A549 (cell line): Measurements from ENCODE around the gene KAT2B.

Experiments used
- CEBPB ChIP-seq, 2 experiments: fragments of >200 bp in 1 of 2; sonication (Bioruptor Twin) in 1 of 2; formaldehyde crosslinking in 1 of 2; IDR thresholded peaks; 2 replicates each; pipeline ENCODE4 v1.6.1; 2012 to 2016
- EP300 ChIP-seq, 2 experiments: fragments of >200 bp; sonication (Bioruptor Twin); formaldehyde crosslinking; IDR thresholded peaks; 2 replicates in 1 of 2; 3 replicates in 1 of 2; pipeline ENCODE4 v1.6.1; 2016 to 2017
- KDM1A ChIP-seq: fragments of 200-600 bp; sonication (generic); IDR thresholded peaks from 2 replicates; pipeline ENCODE4 v1.6.1; 2016; ENCODE audit warnings: low read depth, mild to moderate bottlenecking
- MYC ChIP-seq: IDR thresholded peaks from 2 replicates; pipeline ENCODE4 v1.6.1; 2012; ENCODE audit warnings: mild to moderate bottlenecking, inconsistent platforms, low read length, improper control_type of control experiment, borderline replicate concordance
- POLR2A ChIP-seq: IDR thresholded peaks from 2 replicates; pipeline ENCODE4 v1.6.1; 2012; ENCODE audit warnings: mild to moderate bottlenecking, low read length
- RARB ChIP-seq: fragments of 250-450 bp; sonication (Bioruptor Pico); IDR thresholded peaks from 2 replicates; pipeline ENCODE4 v1.8.0; 2021; ENCODE audit warnings: mild to moderate bottlenecking, moderate library complexity
- TF ChIP-seq, protein P1 (sequence below): fragments of >200 bp; sonication (Bioruptor Twin); formaldehyde crosslinking; IDR thresholded peaks from 3 replicates; pipeline ENCODE4 v1.5.1; 2016
- TF ChIP-seq, protein P2 (sequence below): IDR thresholded peaks from 2 replicates; pipeline ENCODE4 v1.6.1; 2012
- TF ChIP-seq, protein P3 (sequence below): fragments of 250-450 bp; sonication (Bioruptor Pico); IDR thresholded peaks from 2 replicates; pipeline ENCODE4 v1.5.0; 2021; ENCODE audit warnings: mild to moderate bottlenecking, moderate library complexity, borderline replicate concordance
- TF ChIP-seq, protein P4 (sequence below): fragments of 200-600 bp; sonication (generic); IDR thresholded peaks from 2 replicates; pipeline ENCODE4 v1.6.1; 2016; ENCODE audit warnings: antibody characterized with exemption, mild to moderate bottlenecking, moderate library complexity

DNA sequence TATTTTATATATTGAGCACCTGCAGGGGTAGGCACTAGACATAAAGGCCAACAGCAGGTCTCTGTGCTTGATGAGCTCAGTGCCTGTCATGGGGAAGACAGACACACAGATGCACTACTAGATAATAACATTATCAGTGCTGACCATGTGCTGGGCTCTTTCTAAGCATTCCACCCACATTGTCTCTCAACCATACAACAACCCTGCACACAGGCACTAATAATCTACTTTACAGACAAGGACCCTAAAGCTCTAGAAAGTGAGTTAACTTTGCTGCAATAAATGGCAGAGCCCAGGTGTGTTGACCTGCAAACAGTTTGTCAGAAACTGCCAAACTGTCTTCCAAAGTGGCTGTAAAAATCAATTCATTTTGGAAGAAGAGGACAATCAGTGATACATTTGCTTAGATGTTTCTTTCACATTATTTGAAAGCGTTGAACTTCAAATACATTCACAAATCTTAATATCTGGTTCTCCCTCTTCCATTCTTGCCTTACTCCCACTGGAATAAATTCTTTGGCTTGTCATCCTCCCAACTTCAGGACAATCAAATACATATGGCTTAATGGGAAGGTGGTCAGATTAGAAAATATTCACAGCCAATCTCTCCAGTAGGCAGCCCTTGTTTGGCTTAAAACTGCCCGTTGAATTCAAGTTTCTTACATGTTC is 17.2 kb upstream of the KAT2B start:
- no peak for TF ChIP-seq CEBPB (IDR thresholded peaks at IDR 0.05)
- no peak for TF ChIP-seq MYC
- no peak for TF ChIP-seq POLR2A
- TF ChIP-seq, protein P1, sequence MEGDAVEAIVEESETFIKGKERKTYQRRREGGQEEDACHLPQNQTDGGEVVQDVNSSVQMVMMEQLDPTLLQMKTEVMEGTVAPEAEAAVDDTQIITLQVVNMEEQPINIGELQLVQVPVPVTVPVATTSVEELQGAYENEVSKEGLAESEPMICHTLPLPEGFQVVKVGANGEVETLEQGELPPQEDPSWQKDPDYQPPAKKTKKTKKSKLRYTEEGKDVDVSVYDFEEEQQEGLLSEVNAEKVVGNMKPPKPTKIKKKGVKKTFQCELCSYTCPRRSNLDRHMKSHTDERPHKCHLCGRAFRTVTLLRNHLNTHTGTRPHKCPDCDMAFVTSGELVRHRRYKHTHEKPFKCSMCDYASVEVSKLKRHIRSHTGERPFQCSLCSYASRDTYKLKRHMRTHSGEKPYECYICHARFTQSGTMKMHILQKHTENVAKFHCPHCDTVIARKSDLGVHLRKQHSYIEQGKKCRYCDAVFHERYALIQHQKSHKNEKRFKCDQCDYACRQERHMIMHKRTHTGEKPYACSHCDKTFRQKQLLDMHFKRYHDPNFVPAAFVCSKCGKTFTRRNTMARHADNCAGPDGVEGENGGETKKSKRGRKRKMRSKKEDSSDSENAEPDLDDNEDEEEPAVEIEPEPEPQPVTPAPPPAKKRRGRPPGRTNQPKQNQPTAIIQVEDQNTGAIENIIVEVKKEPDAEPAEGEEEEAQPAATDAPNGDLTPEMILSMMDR: no peak
- TF ChIP-seq, protein P2, sequence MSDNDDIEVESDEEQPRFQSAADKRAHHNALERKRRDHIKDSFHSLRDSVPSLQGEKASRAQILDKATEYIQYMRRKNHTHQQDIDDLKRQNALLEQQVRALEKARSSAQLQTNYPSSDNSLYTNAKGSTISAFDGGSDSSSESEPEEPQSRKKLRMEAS: no peak
- TF ChIP-seq, protein P3, sequence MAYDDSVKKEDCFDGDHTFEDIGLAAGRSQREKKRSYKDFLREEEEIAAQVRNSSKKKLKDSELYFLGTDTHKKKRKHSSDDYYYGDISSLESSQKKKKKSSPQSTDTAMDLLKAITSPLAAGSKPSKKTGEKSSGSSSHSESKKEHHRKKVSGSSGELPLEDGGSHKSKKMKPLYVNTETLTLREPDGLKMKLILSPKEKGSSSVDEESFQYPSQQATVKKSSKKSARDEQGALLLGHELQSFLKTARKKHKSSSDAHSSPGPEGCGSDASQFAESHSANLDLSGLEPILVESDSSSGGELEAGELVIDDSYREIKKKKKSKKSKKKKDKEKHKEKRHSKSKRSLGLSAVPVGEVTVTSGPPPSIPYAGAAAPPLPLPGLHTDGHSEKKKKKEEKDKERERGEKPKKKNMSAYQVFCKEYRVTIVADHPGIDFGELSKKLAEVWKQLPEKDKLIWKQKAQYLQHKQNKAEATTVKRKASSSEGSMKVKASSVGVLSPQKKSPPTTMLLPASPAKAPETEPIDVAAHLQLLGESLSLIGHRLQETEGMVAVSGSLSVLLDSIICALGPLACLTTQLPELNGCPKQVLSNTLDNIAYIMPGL (CRISPR knock-in tag): no peak
- TF ChIP-seq RARB (CRISPR knock-in tag): no peak
- TF ChIP-seq, protein P4, sequence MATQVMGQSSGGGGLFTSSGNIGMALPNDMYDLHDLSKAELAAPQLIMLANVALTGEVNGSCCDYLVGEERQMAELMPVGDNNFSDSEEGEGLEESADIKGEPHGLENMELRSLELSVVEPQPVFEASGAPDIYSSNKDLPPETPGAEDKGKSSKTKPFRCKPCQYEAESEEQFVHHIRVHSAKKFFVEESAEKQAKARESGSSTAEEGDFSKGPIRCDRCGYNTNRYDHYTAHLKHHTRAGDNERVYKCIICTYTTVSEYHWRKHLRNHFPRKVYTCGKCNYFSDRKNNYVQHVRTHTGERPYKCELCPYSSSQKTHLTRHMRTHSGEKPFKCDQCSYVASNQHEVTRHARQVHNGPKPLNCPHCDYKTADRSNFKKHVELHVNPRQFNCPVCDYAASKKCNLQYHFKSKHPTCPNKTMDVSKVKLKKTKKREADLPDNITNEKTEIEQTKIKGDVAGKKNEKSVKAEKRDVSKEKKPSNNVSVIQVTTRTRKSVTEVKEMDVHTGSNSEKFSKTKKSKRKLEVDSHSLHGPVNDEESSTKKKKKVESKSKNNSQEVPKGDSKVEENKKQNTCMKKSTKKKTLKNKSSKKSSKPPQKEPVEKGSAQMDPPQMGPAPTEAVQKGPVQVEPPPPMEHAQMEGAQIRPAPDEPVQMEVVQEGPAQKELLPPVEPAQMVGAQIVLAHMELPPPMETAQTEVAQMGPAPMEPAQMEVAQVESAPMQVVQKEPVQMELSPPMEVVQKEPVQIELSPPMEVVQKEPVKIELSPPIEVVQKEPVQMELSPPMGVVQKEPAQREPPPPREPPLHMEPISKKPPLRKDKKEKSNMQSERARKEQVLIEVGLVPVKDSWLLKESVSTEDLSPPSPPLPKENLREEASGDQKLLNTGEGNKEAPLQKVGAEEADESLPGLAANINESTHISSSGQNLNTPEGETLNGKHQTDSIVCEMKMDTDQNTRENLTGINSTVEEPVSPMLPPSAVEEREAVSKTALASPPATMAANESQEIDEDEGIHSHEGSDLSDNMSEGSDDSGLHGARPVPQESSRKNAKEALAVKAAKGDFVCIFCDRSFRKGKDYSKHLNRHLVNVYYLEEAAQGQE: no peak
- TF ChIP-seq KDM1A: no peak
- TF ChIP-seq EP300 (IDR thresholded peaks at IDR 0.05): no peak
